HG03097 (cell line): ENCODE results near the gene DRAM2.
"Not testable (repeated sequence)": the region's sequence is repeated elsewhere in the genome, so short reads cannot be mapped to it uniquely, and the experiment has no call there.

Experiments used
- ATAC-seq: cut with Tn5 transposase; IDR thresholded peaks from one replicate; pipeline ENCODE4 v1.9.1; 2021; ENCODE audit not compliant: unreplicated experiment, low FRiP score

Gene DRAM2

GRCh38 chr1:111084999-111085398 is 54.9 kb downstream of the DRAM2 start:
- ATAC-seq = no peak

GRCh38 chr1:111082421-111083203 is 57.3 kb downstream of the DRAM2 start:
- no peak for ATAC-seq

GRCh38 chr1:111079329-111079728 is 60.6 kb downstream of the DRAM2 start:
- ATAC-seq = not testable (repeated sequence)

- ATAC-seq = not testable (repeated sequence)
Observed at GRCh38 chr1:111077312-111077711, 62.6 kb downstream of the DRAM2 start.
